Gastrocnemius medialis (tissue), 4 donors: ENCODE measurements around the gene SLC39A5. TPM values are rescaled to one million over a fixed set of nuclear protein-coding genes. Genes with fewer than 3 reads are reported as not detected.

ENCODE experiments used
- ATAC-seq, 2 donors: fragments of 150-250 bp; one replicate each; pipeline ENCODE4 v1.9.1; 2016
- DNase-seq, 2 donors: peaks; one replicate each; pipeline ENCODE4 v3.0.0-alpha.2; 2019
- H3K27ac ChIP-seq, 4 donors: fragments of 200-600 bp; sonication (generic); 1 replicate in 1 of 4; 2 replicates in 3 of 4; pipeline ENCODE4 v1.5.1; 2016 to 2018; ENCODE audit warnings: mild to moderate bottlenecking in 2 of 4, moderate library complexity in 1 of 4
- H3K27me3 ChIP-seq, 3 donors: fragments of 200-600 bp; sonication (generic) in 2 of 3; 1 replicate in 1 of 3; 2 replicates in 2 of 3; pipeline versions ENCODE4 v1.5.1 to v1.6.0; 2016 to 2019; ENCODE audit warnings: mild to moderate bottlenecking in 1 of 3, moderate library complexity in 1 of 3
- H3K36me3 ChIP-seq, 2 donors: fragments of 200-600 bp; sonication (generic) in 1 of 2; one replicate each; pipeline ENCODE4 v1.5.1; 2017 to 2018
- H3K4me1 ChIP-seq, 2 donors: fragments of 200-600 bp; sonication (generic) in 1 of 2; one replicate each; pipeline ENCODE4 v1.5.1; 2016 to 2017; ENCODE audit warnings: mild to moderate bottlenecking in 2 of 2
- H3K4me3 ChIP-seq, 4 donors: fragments of 200-600 bp; sonication (generic) in 3 of 4; 1 replicate in 1 of 4; 2 replicates in 3 of 4; pipeline ENCODE4 v1.5.1; 2016 to 2019; ENCODE audit warnings: mild to moderate bottlenecking in 2 of 4
- H3K9me3 ChIP-seq, 3 donors: fragments of 200-600 bp; sonication (generic) in 2 of 3; 1 replicate in 1 of 3; 2 replicates in 2 of 3; pipeline ENCODE4 v1.5.1; 2016 to 2019
- CTCF ChIP-seq, 5 experiments: fragments of 450-650 bp in 3 of 5; fragments of 200-600 bp in 2 of 5; sonication (generic) in 2 of 5; IDR thresholded peaks in 4 of 5; conservative IDR thresholded peaks in 1 of 5; 1 replicate in 4 of 5; 2 replicates in 1 of 5; pipeline ENCODE4 v1.5.1; 2016 to 2019; ENCODE audit warnings: antibody characterized with exemption in 5 of 5, mild to moderate bottlenecking in 3 of 5, moderate library complexity in 3 of 5
- POLR2A ChIP-seq, 2 donors: fragments of 450-650 bp; IDR thresholded peaks; one replicate each; pipeline ENCODE4 v1.6.1; 2017; ENCODE audit warnings: antibody characterized with exemption in 2 of 2, mild to moderate bottlenecking in 2 of 2, moderate library complexity in 2 of 2
- in situ Hi-C, 4 donors: fragments of 200-750 bp; cut with MboI; loops; one replicate each; pipeline versions ENCODE4 v1.15.0 to v1.8.0; 2017; ENCODE audit warnings: low sequenced_read_pairs in 4 of 4
- intact Hi-C: fragments of 100-400 bp; cut with DNase I; formaldehyde crosslinking; loops from one replicate; pipeline ENCODE4 v1.15.1; 2023; ENCODE audit warnings: low total_unique reads
- total RNA-seq, 4 donors: library from RNA; depleted of rRNA; stranded (reverse); fragments of >200 nt; gene quantifications; one replicate each; pipeline versions ENCODE4 v1.1.0 to v1.2.3, GENCODE V29; 2016

Gene SLC39A5
- total RNA-seq: under 1 TPM in 1 of 4 donors, not detected in 3; 0.83 TPM

- Histone ChIP-seq H3K9me3 (no peaks in the 10 kb centered on the region), H3K27me3 (no peaks in the 10 kb centered on the region), H3K27ac (no peak within 1 kb of the TSS), H3K4me3 (no peak within 1 kb of the TSS), H3K36me3 (peaks cover 0 to 13% of the 10 kb centered on the region in 2 donors), H3K4me1 (peaks cover 3 to 6% of the 10 kb centered on the region in 2 donors)
- ATAC-seq (no peak), DNase-seq (no peak)
- in situ Hi-C loops (loop anchor here in 2 of 4 donors (5.0 to 10.0 kb wide), 2 partner anchors 38 to 115 kb away; partner anchors contain the start of genes RPL41 (in 1 of the 2) and ZC3H10 (in 1 of the 2)), intact Hi-C loops (loop anchor here (10.0 kb wide), 1 partner anchor 235 kb away; the partner anchor contains the start of gene SPRYD4)
- no peak for TF ChIP-seq CTCF (IDR thresholded peaks at IDR 0.05 in 4 of 5, conservative IDR thresholded peaks at IDR 0.05 in 1 of 5)
- TF ChIP-seq POLR2A (IDR thresholded peaks at IDR 0.05): no peak
Measured at GRCh38 chr12:56229916-56230431, at the start of gene SLC39A5. Gene SLC39A5 (plus strand): TSS chr12:56230051. CDS start chr12:56231275, 1,224 bp downstream.

GRCh38 chr12:56186957-56187356 is 42.9 kb upstream of the SLC39A5 start:
- H3K4me1 ChIP-seq: peaks cover 16 to 28% of the 10 kb centered on the region in 2 donors
- in situ Hi-C loops (loop anchor here in 3 of 4 donors (5.0 to 25.0 kb wide), 3 partner anchors 60 to 275 kb away; partner anchors contain the start of genes ESYT1 (in 3 of the 3), MIP (in 1 of the 3) and SPRYD4 (in 1 of the 3)), intact Hi-C loops (no loop called here)
- no peaks in the 10 kb centered on the region for H3K9me3 ChIP-seq
- DNase-seq: no peak
- H3K36me3 ChIP-seq: peaks cover 2 to 41% of the 10 kb centered on the region in 2 donors
- H3K27ac ChIP-seq: no peak overlapping the region
- ATAC-seq: no peak
- no peak overlapping the region for H3K4me3 ChIP-seq
- no peaks in the 10 kb centered on the region for H3K27me3 ChIP-seq
- TF ChIP-seq POLR2A (IDR thresholded peaks at IDR 0.05) (no peak), CTCF (IDR thresholded peaks at IDR 0.05 in 4 of 5, conservative IDR thresholded peaks at IDR 0.05 in 1 of 5) (no peak)

GRCh38 chr12:56188131-56188777 is 41.6 kb upstream of the SLC39A5 start:
- peaks cover 2 to 29% of the 10 kb centered on the region in 2 donors for H3K36me3 ChIP-seq
- peak overlapping the region; percentile 76 to 90 (median 82) for H3K4me3 ChIP-seq
- H3K4me1 ChIP-seq: peaks cover 16 to 28% of the 10 kb centered on the region in 2 donors
- no peaks in the 10 kb centered on the region for H3K27me3 ChIP-seq
- DNase-seq (no peak), ATAC-seq (no peak)
- intact Hi-C loops (loop anchor here (2.0 kb wide), 1 partner anchor 29 kb away; the partner anchor contains the start of gene MYL6), in situ Hi-C loops (loop anchor here in 3 of 4 donors (5.0 to 25.0 kb wide), 3 partner anchors 61 to 274 kb away; partner anchors contain the start of genes ESYT1 (in 3 of the 3), MIP (in 1 of the 3) and SPRYD4 (in 1 of the 3))
- H3K9me3 ChIP-seq: no peaks in the 10 kb centered on the region
- H3K27ac ChIP-seq: peak overlapping the region; percentile 89 to 94 (median 94)
- TF ChIP-seq POLR2A (IDR thresholded peaks at IDR 0.05) (no peak), CTCF (IDR thresholded peaks at IDR 0.05 in 4 of 5, conservative IDR thresholded peaks at IDR 0.05 in 1 of 5) (no peak)

- H3K36me3 ChIP-seq: peaks cover 2 to 24% of the 10 kb centered on the region in 2 donors
- intact Hi-C loops: loop anchor here (1.0 to 2.0 kb wide), 3 partner anchors 30 to 69 kb away; partner anchors contain the start of gene MYL6
- DNase-seq: no peak
- ATAC-seq: no peak
- H3K27ac ChIP-seq: peak overlapping the region; percentile 89 to 94 (median 94)
- H3K9me3 ChIP-seq: no peaks in the 10 kb centered on the region
- TF ChIP-seq POLR2A (IDR thresholded peaks at IDR 0.05) (no peak), CTCF (IDR thresholded peaks at IDR 0.05 in 4 of 5, conservative IDR thresholded peaks at IDR 0.05 in 1 of 5) (no peak)
- no peaks in the 10 kb centered on the region for H3K27me3 ChIP-seq
- peak overlapping the region; percentile 76 to 90 (median 82) for H3K4me3 ChIP-seq
- in situ Hi-C loops: loop anchor here in 3 of 4 donors (5.0 to 25.0 kb wide), 3 partner anchors 61 to 274 kb away; partner anchors contain the start of genes ESYT1 (in 3 of the 3), MIP (in 1 of the 3) and SPRYD4 (in 1 of the 3)
- peaks cover 16 to 28% of the 10 kb centered on the region in 2 donors for H3K4me1 ChIP-seq
Measured at GRCh38 chr12:56188778-56189098, 41.1 kb upstream of the SLC39A5 start.
